A549 (cell line): ENCODE results near the gene GLOD4. TPM values are rescaled to one million over a fixed set of nuclear protein-coding genes. Genes with fewer than 3 reads are reported as not detected.

Experiments used
- ATAC-seq, 2 experiments: fragments of 200-7000 bp in 1 of 2; fragments of >200 bp in 1 of 2; cut with Nextera tagmentation in 1 of 2; cut with Tn5 transposase in 1 of 2; 3 replicates each; pipeline versions ENCODE4 v1.8.0 to v1.9.1; 2018 to 2020; ENCODE audit warnings: mild to moderate bottlenecking in 1 of 2, moderate library complexity in 1 of 2
- CTCF ChIA-PET: fragments of 300-600 bp; sonication (Branson Sonifier 250); formaldehyde crosslinking; extraction: SDS; loops from one replicate; lab custom pipeline; 2021; ENCODE audit warnings: antibody characterized with exemption, inconsistent platforms; lab: Yijun Ruan, JAX
- POLR2A ChIA-PET: fragments of 350-600 bp; formaldehyde crosslinking; extraction: SDS; loops from one replicate; lab custom pipeline; 2021; ENCODE audit warnings: antibody characterized with exemption, inconsistent platforms; lab: Yijun Ruan, JAX
- DNase-seq, 2 experiments: peaks; one replicate each; pipeline versions ENCODE4 v3.0.0 to v3.0.0-alpha.2; 2011 to 2016; ENCODE audit warnings: low read depth in 1 of 2, low spot score in 1 of 2
- FAIRE-seq: peaks from 2 replicates; lab custom pipeline; 2011; peaks lifted over from hg19 to GRCh38; lab: Jason Lieb, UNC
- H3K27ac ChIP-seq, 2 experiments: fragments of >200 bp; sonication (Bioruptor Twin); formaldehyde crosslinking; 3 replicates each; pipeline ENCODE4 v1.5.1; 2016 to 2017
- H3K4me1 ChIP-seq: fragments of >200 bp; sonication (Bioruptor Twin); formaldehyde crosslinking; 3 replicates; pipeline ENCODE4 v1.6.1; 2016
- H3K4me2 ChIP-seq: fragments of >200 bp; sonication (Bioruptor Twin); formaldehyde crosslinking; 3 replicates; pipeline ENCODE4 v1.6.1; 2016
- H3K4me3 ChIP-seq: fragments of >200 bp; sonication (Bioruptor Twin); formaldehyde crosslinking; 3 replicates; pipeline ENCODE4 v1.5.1; 2016
- H3K9me3 ChIP-seq: fragments of >200 bp; sonication (Bioruptor Twin); formaldehyde crosslinking; 3 replicates; pipeline ENCODE4 v1.6.1; 2016
- CBX8 ChIP-seq: fragments of 200-600 bp; sonication (generic); IDR thresholded peaks from 2 replicates; pipeline ENCODE4 v1.6.1; 2016
- CHD2 ChIP-seq: fragments of 150-350 bp; IDR thresholded peaks from 2 replicates; pipeline ENCODE4 v1.6.1; 2014; ENCODE audit warnings: low read length; ENCODE audit not compliant: partially characterized antibody
- EHF ChIP-seq: fragments of 250-450 bp; sonication (Bioruptor Pico); IDR thresholded peaks from 2 replicates; pipeline ENCODE4 v1.5.0; 2020; ENCODE audit warnings: mild to moderate bottlenecking
- EHMT2 ChIP-seq: fragments of 200-600 bp; sonication (generic); IDR thresholded peaks from 2 replicates; pipeline ENCODE4 v1.6.1; 2016; ENCODE audit warnings: antibody characterized with exemption, low read depth, mild to moderate bottlenecking, moderate library complexity
- FOSL2 ChIP-seq, 2 experiments: fragments of 450-650 bp in 1 of 2; fragments of >200 bp in 1 of 2; sonication (Bioruptor Twin) in 1 of 2; formaldehyde crosslinking; IDR thresholded peaks; 2 replicates each; pipeline versions ENCODE4 v1.5.0 to v1.6.1; 2016 to 2020; ENCODE audit warnings: mild to moderate bottlenecking in 1 of 2, moderate library complexity in 1 of 2
- FOXS1 ChIP-seq: fragments of 250-450 bp; sonication (Bioruptor Pico); IDR thresholded peaks from 2 replicates; pipeline ENCODE4 v1.5.0; 2020; ENCODE audit warnings: mild to moderate bottlenecking, moderate library complexity
- HES2 ChIP-seq: fragments of >200 bp; sonication (Bioruptor Twin); formaldehyde crosslinking; IDR thresholded peaks from 2 replicates; pipeline ENCODE4 v1.6.1; 2016
- HEYL ChIP-seq: fragments of 250-450 bp; sonication (Bioruptor Pico); IDR thresholded peaks from 2 replicates; pipeline ENCODE4 v1.8.0; 2021; ENCODE audit warnings: mild to moderate bottlenecking, moderate library complexity
- KDM1A ChIP-seq: fragments of 200-600 bp; sonication (generic); IDR thresholded peaks from 2 replicates; pipeline ENCODE4 v1.6.1; 2016; ENCODE audit warnings: low read depth, mild to moderate bottlenecking
- KDM5A ChIP-seq: fragments of 200-600 bp; sonication (generic); IDR thresholded peaks from 2 replicates; pipeline ENCODE4 v1.6.1; 2016; ENCODE audit warnings: antibody characterized with exemption, mild to moderate bottlenecking
- MAZ ChIP-seq: fragments of 150-350 bp; IDR thresholded peaks from 2 replicates; pipeline ENCODE4 v1.6.1; 2014; ENCODE audit warnings: antibody characterized with exemption, low read depth, low read length, borderline replicate concordance
- NR3C1 ChIP-seq: fragments of >200 bp; sonication (Bioruptor Twin); formaldehyde crosslinking; IDR thresholded peaks from 3 replicates; pipeline ENCODE4 v1.6.1; 2017
- PBX3 ChIP-seq: IDR thresholded peaks from 2 replicates; pipeline ENCODE4 v1.6.1; 2012
- POLR2A ChIP-seq: IDR thresholded peaks from 2 replicates; pipeline ENCODE4 v1.6.1; 2012; ENCODE audit warnings: mild to moderate bottlenecking, low read length
- POLR2AphosphoS2 ChIP-seq: conservative IDR thresholded peaks from 2 replicates; pipeline ENCODE4 v1.6.1; 2012; ENCODE audit warnings: low read length, improper control_type of control experiment, inconsistent platforms
- RCOR1 ChIP-seq: fragments of 150-350 bp; IDR thresholded peaks from 2 replicates; pipeline ENCODE4 v1.6.1; 2014; ENCODE audit warnings: antibody characterized with exemption, low read length, low read depth
- RFX5 ChIP-seq: fragments of 450-650 bp; IDR thresholded peaks from 2 replicates; pipeline ENCODE4 v1.7.1; 2014; ENCODE audit warnings: antibody characterized with exemption, mild to moderate bottlenecking, moderate library complexity
- SREBF2 ChIP-seq: fragments of 450-650 bp; IDR thresholded peaks from 2 replicates; pipeline ENCODE4 v1.6.1; 2014; ENCODE audit warnings: mild to moderate bottlenecking, moderate library complexity
- TFCP2L1 ChIP-seq: fragments of 250-450 bp; sonication (Bioruptor Pico); IDR thresholded peaks from 2 replicates; pipeline ENCODE4 v1.5.0; 2021; ENCODE audit warnings: mild to moderate bottlenecking
- WGBS: methylation state at CpG from one replicate; pipeline ENCODE4 v1.1.6; 2017; ENCODE audit errors: missing lambda C conversion rate; 5-methylcytosine and 5-hydroxymethylcytosine counted together
- polyA plus RNA-seq, 4 experiments: library from polyadenylated mRNA; depleted of rRNA in 3 of 4; stranded (reverse); fragments of >200 nt; fragmentation: RNase III in 1 of 4; extraction: RNeasy Plus Mini Kit Qiagen cat#74134 plus additional on column Dnase treatment in 1 of 4; gene quantifications; 2 replicates in 3 of 4; 3 replicates in 1 of 4; pipeline ENCODE4 v1.2.3, GENCODE V29; 2011 to 2017
- TF ChIP-seq, protein P1 (sequence below): fragments of 450-650 bp; IDR thresholded peaks from 2 replicates; pipeline ENCODE4 v1.6.1; 2014; ENCODE audit warnings: antibody characterized with exemption
- TF ChIP-seq, protein P2 (sequence below): fragments of 250-450 bp; sonication (Bioruptor Pico); IDR thresholded peaks from 2 replicates; pipeline ENCODE4 v1.5.0; 2021; ENCODE audit warnings: mild to moderate bottlenecking, moderate library complexity, borderline replicate concordance

The GLOD4 gene
- polyA plus RNA-seq, 2 of the 4 experiments (the other 2 are of a cell fraction) = 133 to 141 TPM

DNA sequence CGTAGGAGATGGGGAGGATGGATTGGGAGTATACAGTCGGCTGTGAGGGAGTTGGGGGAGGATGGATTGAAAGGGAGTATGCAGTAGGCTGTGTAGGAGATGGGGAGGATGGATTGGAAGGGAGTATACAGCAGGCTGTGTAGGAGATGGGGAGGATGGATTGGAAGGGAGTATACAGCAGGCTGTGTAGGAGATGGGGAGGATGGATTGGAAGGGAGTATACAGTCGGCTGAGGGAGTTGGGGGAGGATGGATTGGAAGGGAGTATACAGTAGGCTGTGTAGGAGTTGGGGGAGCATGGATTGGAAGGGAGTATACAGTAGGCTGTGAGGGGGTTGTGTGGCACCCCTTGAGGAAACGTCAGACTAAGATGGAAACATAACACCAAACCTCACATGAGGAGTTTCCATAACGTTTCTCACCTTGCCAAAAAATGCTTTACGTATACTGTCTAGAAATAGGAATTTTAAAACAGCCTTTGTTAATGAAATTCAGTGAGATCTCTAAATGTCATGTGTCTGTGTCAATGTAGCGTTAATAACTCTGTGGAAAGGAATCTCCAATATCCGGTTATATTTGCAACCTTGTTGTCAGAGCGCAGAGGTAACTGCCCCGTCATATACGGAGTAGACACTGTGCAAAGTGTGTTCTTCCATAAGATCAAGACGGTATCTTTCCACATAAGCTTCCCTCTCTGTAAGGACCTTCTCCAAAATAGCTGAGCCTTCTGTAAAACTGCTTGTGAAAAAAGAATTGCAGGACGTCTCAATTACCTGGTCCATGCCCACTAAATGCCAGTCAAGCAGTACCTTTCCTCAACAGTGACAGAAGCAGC, 61.2 kb downstream of the GLOD4 start:
- no peak for FAIRE-seq
- Histone ChIP-seq H3K4me3 (no peak overlapping the region), H3K27ac (no peak overlapping the region), H3K4me2 (no peak overlapping the region), H3K9me3 (no peaks in the 10 kb centered on the region), H3K4me1 (peaks cover 13% of the 10 kb centered on the region)
- POLR2A ChIA-PET = interaction anchor here (0.8 kb wide), 1 partner anchor 260 kb away, joined by 3 read pairs; no protein-coding TSS in a partner anchor
- TF ChIP-seq POLR2A = no peak
- no peak for TF ChIP-seq EHMT2
- no peak for TF ChIP-seq PBX3
- TF ChIP-seq CHD2 = no peak
- TF ChIP-seq CBX8 = no peak
- TF ChIP-seq KDM5A = no peak
- no peak for TF ChIP-seq SREBF2
- no peak for TF ChIP-seq TFCP2L1 (CRISPR knock-in tag)
- TF ChIP-seq, protein P1, sequence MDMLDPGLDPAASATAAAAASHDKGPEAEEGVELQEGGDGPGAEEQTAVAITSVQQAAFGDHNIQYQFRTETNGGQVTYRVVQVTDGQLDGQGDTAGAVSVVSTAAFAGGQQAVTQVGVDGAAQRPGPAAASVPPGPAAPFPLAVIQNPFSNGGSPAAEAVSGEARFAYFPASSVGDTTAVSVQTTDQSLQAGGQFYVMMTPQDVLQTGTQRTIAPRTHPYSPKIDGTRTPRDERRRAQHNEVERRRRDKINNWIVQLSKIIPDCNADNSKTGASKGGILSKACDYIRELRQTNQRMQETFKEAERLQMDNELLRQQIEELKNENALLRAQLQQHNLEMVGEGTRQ = no peak
- TF ChIP-seq HEYL (CRISPR knock-in tag) = no peak
- TF ChIP-seq RCOR1 = no peak
- no peak for TF ChIP-seq KDM1A
- TF ChIP-seq HES2 = no peak
- TF ChIP-seq EHF (CRISPR knock-in tag) = no peak
- no peak for TF ChIP-seq NR3C1
- no peak for TF ChIP-seq FOXS1
- no peak for TF ChIP-seq MAZ
- no peak for TF ChIP-seq POLR2AphosphoS2
- no peak for TF ChIP-seq FOSL2 (IDR thresholded peaks at IDR 0.05)
- TF ChIP-seq FOSL2 (CRISPR knock-in tag; IDR thresholded peaks at IDR 0.05) = no peak
- no peak for DNase-seq
- CTCF ChIA-PET = interaction anchor here (1.0 to 1.9 kb wide), 5 partner anchors 19 to 275 kb away, joined by 3 to 8 read pairs (median 5); partner anchors contain the start of genes GEMIN4 and TIMM22
- ATAC-seq = peak; percentile 62; a peak in 5 of 6 replicates
- WGBS = 75% methylated on average over 13 of the region's 13 CpGs

GRCh38 chr17:718075-718474, 64.0 kb downstream of the GLOD4 start:
- POLR2A ChIA-PET = no interaction called here
- H3K4me2 ChIP-seq = no peak overlapping the region
- DNase-seq (no peak), FAIRE-seq (peak; percentile 43)
- H3K27ac ChIP-seq = no peak overlapping the region
- CTCF ChIA-PET = interaction anchor here (0.7 to 11.4 kb wide), 6 partner anchors 16 to 306 kb away, joined by 3 to 147 read pairs (median 5); partner anchors contain the start of genes GEMIN4 and TIMM22
- H3K9me3 ChIP-seq = no peaks in the 10 kb centered on the region
- TF ChIP-seq, protein P2, sequence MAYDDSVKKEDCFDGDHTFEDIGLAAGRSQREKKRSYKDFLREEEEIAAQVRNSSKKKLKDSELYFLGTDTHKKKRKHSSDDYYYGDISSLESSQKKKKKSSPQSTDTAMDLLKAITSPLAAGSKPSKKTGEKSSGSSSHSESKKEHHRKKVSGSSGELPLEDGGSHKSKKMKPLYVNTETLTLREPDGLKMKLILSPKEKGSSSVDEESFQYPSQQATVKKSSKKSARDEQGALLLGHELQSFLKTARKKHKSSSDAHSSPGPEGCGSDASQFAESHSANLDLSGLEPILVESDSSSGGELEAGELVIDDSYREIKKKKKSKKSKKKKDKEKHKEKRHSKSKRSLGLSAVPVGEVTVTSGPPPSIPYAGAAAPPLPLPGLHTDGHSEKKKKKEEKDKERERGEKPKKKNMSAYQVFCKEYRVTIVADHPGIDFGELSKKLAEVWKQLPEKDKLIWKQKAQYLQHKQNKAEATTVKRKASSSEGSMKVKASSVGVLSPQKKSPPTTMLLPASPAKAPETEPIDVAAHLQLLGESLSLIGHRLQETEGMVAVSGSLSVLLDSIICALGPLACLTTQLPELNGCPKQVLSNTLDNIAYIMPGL (CRISPR knock-in tag) = no peak
- TF ChIP-seq RFX5 (no peak), PBX3 (no peak)
- TF ChIP-seq, all 56 proteins: peak for 0
- 91% methylated on average over 5 of the region's 5 CpGs for WGBS
- no peak for ATAC-seq
- no peak overlapping the region for H3K4me3 ChIP-seq
- peaks cover 20% of the 10 kb centered on the region for H3K4me1 ChIP-seq

Other genes with a start within 250 kb of the GLOD4 start
- 32.1 and 34.2 TPM in 2 replicates for gene VPS53, start 67.4 kb downstream of the GLOD4 start, polyA plus RNA-seq (2011; rRNA removed)
- gene VPS53, start 67.4 kb downstream of the GLOD4 start, polyA plus RNA-seq (2017; fragmentation: RNase III; extraction: RNeasy Plus Mini Kit Qiagen cat#74134 plus additional on column Dnase treatment) = 20.0 to 21.7 TPM (median 21.5 TPM) in 3 replicates
- 29.5 and 35.1 TPM in 2 replicates for gene TLCD3A, start 49.7 kb downstream of the GLOD4 start, polyA plus RNA-seq (2011; rRNA removed)
- 28.5 to 31.5 TPM (median 30.8 TPM) in 3 replicates for gene TLCD3A, start 49.7 kb downstream of the GLOD4 start, polyA plus RNA-seq (2017; fragmentation: RNase III; extraction: RNeasy Plus Mini Kit Qiagen cat#74134 plus additional on column Dnase treatment)
- gene GEMIN4, start 30.0 kb downstream of the GLOD4 start, polyA plus RNA-seq (2011; rRNA removed) = 36.1 and 51.8 TPM in 2 replicates
- gene GEMIN4, start 30.0 kb downstream of the GLOD4 start, polyA plus RNA-seq (2017; fragmentation: RNase III; extraction: RNeasy Plus Mini Kit Qiagen cat#74134 plus additional on column Dnase treatment) = 45.5 to 49.0 TPM (median 47.6 TPM) in 3 replicates
- gene MRM3, start 73 bp upstream of the GLOD4 start, polyA plus RNA-seq (2011; rRNA removed) = 27.1 and 38.8 TPM in 2 replicates
- 45.4 to 48.2 TPM (median 47.1 TPM) in 3 replicates for gene MRM3, start 73 bp upstream of the GLOD4 start, polyA plus RNA-seq (2017; fragmentation: RNase III; extraction: RNeasy Plus Mini Kit Qiagen cat#74134 plus additional on column Dnase treatment)
- gene NXN, start 197.5 kb upstream of the GLOD4 start, polyA plus RNA-seq (2011; rRNA removed) = 22.2 and 24.6 TPM in 2 replicates
- 31.1 to 37.2 TPM (median 32.3 TPM) in 3 replicates for gene NXN, start 197.5 kb upstream of the GLOD4 start, polyA plus RNA-seq (2017; fragmentation: RNase III; extraction: RNeasy Plus Mini Kit Qiagen cat#74134 plus additional on column Dnase treatment)
- 14.7 and 15.8 TPM in 2 replicates for gene TIMM22, start 214.8 kb upstream of the GLOD4 start, polyA plus RNA-seq (2011; rRNA removed)
- gene TIMM22, start 214.8 kb upstream of the GLOD4 start, polyA plus RNA-seq (2017; fragmentation: RNase III; extraction: RNeasy Plus Mini Kit Qiagen cat#74134 plus additional on column Dnase treatment) = 21.3 to 22.4 TPM (median 22.1 TPM) in 3 replicates